Femur (tissue), 1 donor: ENCODE measurements around the gene TMEM225B.
"Not testable (repeated sequence)": the region's sequence is repeated elsewhere in the genome, so short reads cannot be mapped to it uniquely, and the experiment has no call there.

Experiments used
- DNase-seq: peaks from one replicate; pipeline ENCODE4 v3.0.0-alpha.2; 2017

TMEM225B gene

DNA sequence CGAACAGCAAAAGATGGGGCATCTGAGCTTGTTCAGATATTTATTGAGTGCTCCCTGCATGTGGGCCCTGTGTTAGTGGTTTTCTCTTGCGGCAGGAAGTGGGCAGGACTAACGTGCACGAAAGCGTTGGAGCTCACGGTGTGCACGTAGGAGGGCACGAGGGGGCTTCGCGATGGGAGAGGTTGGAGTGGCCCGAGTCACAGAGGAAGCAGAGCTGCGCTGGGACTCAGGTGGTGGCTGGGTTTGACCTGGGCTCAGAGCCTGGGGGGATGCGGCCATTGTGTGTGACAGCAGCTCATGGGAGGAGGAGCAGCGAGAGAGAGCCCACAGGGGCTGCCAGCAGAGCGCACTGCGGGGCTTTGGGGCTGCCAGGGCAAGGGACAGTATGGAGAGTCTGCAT, 26.4 kb downstream of the TMEM225B start:
- no peak for DNase-seq

DNA sequence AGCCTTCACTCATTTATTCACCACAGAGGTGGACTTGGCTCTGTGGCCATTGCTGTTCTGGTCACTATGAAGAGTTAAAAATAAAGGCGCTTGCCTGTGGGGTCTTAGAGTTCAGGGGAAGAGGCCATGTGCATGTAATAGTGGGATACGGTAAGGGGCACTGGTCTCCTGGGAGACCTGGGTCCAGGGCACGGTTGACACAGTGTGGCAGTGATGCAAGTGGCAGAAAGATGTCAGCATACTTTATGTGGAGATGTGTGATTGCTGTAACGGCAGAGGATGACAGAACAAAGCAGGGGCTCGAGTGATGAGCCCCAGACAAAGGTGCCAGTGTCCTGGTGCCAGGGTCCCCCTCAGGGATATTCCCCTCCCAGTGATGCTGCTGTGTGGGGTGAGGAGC, 27.3 kb downstream of the TMEM225B start:
- no peak for DNase-seq

DNA sequence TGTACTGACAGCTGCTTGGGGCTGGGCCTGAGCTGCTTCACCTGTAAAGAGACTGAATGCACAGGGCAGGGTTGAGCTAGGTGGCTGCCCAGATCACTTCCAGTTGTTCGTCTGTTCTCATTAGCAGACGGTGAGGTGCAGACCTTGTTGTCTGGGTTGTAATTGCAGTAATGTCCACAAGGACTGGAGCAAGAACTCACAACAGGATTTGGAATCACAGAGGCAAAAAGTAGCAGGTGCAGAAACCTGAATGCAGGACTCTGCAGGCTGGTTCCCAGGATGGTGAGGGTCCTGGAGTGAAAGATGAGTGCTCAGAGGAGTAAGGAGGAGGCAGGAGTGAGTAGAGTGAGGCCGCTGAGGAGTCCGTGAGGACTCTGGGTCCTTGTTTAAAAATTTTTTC, 27.9 kb downstream of the TMEM225B start:
- DNase-seq: no peak

DNA sequence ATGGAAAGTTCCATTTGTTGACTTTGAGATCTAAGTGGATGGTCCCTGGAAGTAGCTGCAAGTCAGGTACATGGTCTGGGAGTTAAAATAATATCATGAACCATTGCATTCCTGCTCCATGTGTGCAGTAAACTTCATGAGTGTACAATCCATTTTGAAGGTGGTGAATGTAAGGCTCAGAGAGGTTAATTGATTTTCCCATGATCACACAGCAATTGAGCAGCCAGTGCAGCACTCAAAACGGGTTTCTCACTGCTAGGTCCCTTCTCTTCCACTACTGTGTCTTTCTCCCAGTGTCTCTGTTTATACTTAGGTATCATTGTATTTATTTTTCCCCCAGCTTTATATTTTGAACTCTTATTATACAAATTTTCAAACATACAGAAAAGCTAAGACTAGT, 28.6 kb downstream of the TMEM225B start:
- no peak for DNase-seq

DNA sequence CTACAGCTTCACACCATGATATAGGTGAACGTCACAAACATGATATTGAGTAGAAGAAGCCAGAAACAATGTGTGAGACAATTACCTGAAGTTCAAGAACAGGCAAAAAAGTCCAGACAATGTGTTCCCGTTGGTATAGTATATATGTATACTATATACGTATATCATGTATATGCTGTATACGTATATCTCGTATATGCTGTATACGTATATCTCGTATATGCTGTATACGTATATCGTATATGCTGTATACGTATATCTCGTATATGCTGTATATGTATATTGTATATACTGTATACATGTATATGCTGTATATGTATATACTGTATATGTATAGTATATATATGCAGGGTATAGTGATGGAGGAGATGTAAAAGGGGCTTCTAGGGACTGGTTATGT, 29.4 kb downstream of the TMEM225B start:
- DNase-seq: no peak

DNA sequence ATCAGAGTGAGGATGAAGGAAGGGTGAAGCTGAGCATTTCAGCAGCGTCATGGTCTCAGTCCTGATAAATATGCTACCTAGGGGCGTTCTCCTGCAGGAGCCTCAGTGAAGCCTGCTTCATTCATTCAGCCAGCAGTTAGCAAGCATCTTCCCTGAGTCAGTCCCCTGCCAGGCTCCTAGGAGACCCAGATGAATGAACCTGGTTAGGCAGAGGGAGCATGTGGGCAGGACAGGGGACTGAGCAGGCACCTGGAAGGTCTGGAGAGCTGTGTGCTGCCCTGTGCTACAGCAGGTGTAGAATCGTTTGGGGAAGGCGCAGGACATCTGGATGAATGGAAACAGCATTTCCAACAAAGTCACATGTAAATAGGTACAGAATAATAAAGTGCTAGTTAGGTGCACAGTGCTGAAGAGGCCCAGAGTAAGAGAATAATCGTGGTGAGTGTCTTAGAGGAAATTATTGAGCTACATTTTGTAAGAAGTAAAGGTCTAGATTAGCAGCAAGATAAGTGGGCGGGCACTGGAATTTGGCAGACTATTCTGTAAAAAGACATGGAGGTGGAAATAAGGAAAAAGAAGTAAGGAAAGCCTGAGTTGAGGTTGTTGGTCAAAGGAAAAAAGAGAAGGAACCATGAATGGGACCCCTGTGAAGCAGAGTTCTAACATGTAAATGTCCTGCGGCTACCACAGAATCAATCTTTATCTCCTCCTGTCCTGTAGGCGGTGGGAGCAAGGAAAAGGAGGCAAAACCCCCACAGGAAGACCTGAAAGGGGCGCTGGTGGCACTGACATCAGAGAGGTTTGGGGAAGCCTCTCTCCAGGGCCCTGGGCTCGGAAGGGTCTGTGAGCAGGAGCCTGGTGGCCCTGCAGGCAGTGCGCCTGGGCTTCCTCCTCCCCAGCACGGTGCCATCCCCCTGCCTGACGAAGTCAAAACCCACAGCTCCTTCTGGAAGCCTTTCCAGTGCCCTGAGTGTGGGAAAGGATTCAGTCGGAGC, 30.7 kb downstream of the TMEM225B start:
- DNase-seq: no peak

DNA sequence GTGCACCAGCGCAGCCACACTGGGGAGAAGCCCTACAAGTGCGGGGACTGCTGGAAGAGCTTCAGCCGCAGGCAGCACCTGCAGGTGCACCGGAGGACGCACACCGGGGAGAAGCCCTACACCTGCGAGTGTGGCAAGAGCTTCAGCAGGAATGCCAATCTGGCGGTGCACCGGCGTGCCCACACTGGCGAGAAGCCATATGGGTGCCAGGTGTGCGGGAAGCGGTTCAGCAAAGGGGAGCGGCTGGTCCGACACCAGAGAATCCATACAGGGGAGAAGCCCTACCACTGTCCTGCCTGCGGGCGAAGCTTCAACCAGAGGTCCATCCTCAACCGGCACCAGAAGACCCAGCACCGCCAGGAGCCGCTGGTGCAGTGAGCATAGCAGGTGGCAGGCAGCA, 31.6 kb downstream of the TMEM225B start:
- no peak for DNase-seq

DNA sequence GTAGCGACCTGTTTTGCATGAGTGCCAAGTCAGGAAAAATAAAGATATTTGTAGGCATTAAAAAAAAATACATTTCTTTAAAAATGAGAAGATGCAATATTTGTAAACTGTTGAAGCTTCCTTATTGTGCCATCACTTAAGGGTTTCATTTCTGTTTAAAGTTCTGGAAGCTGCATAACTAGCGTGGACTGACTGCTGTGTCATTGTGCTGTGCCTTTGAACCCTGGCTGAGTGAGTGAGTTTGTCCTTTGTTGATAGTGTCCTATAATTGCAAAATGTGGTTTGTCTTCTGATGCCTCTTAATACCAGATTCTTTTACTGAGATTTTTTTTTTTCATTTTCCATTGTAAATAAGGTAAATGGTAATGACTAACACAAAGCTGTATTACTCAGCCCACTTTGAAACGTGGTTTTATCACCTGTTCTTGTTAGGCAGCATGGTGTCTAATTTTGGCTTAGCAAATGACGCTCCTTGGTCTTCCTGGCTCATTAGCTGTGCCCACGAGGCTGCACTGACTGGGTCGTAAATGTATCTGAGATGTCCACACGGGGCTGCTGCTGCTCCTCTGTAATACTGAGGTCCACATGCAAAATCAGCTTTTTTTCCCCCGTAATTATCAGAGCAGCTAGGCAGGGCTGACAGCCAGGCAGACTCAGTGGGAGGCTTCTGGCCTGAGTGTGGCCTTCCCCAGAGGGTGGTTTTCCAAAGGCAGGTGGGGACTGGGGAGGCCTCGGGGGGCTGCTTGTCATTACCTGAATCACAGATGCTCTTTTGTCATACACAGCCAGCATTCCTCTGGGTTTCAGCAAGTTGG, 33.4 kb downstream of the TMEM225B start:
- peak; percentile 28 for DNase-seq

DNA sequence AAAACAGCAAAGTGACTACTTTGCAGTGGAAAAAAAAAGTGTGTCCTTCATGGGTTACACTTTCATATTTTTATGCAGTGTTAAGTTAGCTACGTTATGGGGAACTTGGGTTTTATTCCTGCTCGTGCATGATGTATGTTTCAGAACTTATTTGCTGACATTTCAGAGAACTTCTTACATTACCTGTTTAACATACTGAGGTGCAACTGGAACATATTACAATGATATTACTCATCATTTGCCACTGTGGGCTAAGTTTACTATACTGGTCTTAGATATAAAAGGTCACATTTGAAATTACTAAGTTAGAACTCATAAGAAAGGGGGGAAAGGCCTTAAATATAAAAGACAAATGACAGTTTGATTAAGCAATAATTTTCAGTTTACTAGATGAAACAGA, 39.3 kb downstream of the TMEM225B start:
- DNase-seq: not testable (repeated sequence)

DNA sequence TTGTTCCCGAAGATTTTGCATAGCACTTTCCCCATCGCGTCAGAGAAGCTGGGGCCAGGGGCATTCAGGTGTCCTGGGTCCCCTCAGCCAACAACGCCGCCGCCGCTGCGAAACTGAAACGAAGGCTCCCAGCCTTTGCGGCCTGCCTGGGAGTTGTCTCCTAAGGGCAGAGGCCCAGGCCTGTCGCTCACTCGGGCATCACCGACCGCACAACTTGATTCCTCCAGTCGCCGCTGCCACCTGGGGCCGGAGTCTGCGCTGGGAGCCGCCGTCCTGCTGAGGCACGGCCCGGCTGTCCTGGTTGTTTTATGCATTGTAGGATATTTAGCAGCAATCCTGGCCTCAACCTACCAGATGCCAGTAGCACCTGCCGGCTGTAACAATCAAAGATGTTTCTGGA, 40.7 kb downstream of the TMEM225B start:
- DNase-seq: no peak

DNA sequence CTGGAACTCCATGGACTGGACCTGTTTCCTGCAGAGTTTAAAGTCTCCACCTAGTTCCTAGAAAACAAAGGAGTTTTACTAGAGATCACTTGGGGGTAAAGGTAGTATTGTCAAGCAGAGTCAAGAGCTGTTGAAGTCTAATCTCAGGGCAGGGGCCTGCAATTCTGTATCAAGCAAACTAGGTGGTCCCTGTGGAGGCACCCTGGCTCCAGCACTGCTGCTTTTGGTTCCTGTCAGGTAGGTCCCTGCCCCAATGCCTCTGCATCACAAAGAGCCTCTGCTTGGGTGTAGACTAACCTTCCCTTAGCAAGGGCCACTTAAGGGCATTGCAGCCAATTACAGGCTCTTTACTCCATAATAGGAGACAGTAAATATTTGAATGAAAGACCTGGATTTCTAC, 41.2 kb downstream of the TMEM225B start:
- no peak for DNase-seq

DNA sequence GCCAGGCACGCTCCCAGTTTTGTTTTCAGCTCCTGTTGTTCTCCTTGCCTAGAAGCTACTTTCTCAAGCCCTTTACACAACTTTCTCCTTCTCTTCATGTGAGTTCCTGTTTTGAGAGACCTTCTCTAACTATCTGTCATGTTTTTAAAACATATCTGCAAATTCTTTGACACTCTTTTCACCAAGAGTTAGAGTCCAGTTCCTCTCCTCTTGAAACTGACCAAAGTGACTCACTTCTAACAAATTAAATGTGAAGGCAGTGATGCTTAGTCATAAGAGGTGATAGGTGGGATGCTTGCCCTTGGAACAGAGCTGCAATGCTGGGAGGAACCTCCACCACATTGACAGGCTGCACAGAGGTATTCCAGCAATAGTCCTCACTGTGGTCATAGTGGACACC, 44.0 kb downstream of the TMEM225B start:
- no peak for DNase-seq

DNA sequence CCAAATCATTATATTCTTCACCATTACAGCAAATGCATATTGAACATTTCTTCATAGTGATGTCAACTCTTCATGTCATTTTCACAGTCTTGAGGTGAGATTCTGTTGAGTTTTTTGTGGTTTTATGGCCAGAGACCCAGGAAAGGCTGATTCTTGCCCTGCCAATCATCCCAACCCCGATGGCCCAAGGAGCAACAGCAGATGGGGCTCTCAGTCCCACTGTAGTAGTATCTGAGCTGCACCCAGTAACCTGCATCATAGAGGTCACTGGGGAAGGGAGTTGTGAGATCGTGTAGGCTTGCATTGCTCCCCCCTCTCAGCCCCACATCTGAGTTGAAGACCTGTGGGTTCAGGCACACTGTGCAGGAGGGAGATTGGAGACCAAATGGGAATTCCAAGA, 45.4 kb downstream of the TMEM225B start:
- no peak for DNase-seq

DNA sequence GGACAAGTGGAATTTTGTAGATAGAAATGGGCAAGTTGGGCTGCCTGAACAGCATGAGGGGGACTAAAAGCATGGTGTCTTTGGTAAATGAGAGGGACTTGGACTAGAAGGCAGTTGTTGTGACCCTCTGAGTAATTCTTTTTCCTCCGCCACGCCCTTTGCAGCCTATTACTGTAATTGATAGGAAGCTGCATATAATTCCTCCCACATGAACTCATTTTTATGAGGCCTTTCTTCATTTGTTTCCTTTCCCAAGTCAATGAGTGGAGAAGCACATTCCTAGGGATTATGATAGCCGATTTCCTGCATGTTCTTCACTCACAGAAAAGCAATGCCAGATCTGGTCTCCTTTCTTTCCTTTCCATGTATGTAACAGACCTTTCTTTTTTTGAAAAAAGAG, 46.4 kb downstream of the TMEM225B start:
- no peak for DNase-seq

DNA sequence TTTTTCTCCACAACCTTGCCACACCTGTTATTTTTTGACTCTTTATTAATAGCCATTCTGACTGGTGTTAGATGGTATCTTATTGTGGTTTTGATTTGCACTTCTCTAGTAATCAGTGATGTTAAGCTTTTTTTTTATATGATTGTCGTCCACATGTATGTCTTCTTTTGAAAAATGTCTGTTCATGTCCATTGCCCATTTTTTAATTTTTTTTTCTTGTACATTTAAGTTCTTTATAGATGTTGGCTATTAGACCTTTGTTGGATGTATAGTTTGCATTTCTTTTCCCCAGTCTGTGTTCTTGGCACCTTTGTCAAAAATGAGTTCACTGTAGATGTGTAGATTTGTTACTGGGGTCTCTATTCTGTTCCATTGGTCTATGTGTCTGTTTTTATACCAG, 47.5 kb downstream of the TMEM225B start:
- DNase-seq: no peak

DNA sequence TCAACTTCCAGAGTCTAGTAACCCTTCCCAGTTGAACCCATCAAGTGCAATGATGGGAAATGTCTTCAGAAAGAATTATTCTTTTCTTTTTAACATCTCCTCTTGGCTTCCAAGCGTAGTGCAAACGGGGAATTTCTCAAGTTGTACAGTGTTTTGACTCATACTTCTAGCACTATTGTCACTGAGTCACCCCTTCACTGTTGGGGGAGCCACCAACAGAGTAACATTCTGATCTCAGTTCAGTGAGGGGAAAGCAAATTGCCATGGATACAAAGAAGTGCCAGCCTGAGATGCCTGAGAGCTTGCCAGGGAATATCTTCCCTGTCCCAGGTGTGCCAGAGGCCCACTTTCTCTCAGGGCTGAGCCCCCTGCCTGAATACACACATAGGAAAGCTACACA, 50.8 kb downstream of the TMEM225B start:
- no peak for DNase-seq

DNA sequence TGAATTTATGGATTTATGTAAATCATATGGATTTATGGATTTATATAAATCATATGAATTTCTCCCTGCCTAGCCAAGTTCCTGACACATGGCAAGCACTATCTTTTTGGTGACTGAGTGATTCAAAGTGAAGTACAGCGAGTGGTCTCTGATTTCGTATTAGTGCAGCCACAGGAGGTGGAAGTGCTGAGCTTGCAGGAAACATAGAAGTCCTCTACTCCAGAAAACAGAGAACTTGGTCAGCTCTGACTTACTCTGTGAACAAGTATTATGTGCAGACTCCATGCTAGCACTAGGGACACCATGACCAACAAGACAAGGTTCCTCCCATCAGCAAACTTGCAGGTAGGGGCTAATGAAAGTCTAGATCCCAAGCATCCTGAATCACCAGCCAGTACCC, 53.2 kb downstream of the TMEM225B start:
- no peak for DNase-seq

DNA sequence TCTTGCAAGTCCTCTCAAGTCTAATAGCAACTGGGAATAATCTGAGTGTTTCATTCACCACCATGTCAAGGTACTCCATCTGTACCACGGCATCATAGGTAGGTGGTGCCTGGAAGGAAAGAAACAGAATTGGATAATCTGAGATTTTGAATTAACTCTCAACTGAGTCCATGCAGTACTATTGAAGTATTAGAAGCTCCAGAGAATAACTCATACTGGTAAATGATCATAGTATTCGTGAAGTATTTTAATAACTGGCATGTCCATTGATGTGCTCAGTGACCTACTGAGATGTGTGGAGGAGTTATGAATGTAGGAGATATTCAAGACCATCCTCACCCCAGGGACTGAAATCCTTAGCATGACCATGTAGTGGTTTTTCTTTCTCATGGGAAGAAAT, 54.6 kb downstream of the TMEM225B start:
- DNase-seq: no peak

DNA sequence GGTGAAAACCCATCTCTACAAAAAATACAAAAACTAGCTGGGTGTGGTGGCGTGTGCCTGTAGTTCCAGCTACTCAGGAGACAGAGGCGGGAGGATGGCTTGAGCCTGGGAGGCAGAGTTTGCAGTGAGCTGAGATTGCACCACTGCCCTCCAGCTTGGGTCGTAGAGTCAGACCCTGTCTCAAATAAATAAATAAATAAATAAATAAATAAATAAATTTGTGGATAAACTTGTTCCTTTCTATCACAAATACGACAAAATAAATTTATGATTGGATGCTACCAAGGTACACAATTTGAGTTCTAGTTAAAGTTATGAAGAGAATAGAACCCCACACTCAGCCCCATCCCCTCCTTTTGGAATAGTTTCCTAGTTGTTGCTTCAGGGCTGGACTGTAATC, 55.2 kb downstream of the TMEM225B start:
- not testable (repeated sequence) for DNase-seq

DNA sequence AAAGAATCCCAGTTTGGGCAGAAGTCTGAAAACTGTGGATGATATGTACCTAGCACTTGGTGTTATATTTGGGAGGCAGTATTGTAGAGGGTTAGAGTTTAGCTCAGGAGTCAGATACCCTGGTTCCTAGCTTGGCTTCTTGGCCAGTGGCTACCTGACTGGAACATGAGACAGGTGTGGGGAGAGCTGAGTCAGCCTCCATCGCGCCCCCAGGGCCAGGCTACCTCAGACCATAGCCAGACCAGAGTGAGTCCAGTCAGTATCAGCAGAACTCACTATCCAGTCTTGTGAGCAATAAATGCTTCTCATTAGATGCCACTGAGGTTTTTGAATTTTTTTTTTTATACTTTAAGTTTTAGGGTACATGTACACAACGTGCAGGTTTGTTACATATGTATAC, 55.7 kb downstream of the TMEM225B start:
- DNase-seq: no peak

DNA sequence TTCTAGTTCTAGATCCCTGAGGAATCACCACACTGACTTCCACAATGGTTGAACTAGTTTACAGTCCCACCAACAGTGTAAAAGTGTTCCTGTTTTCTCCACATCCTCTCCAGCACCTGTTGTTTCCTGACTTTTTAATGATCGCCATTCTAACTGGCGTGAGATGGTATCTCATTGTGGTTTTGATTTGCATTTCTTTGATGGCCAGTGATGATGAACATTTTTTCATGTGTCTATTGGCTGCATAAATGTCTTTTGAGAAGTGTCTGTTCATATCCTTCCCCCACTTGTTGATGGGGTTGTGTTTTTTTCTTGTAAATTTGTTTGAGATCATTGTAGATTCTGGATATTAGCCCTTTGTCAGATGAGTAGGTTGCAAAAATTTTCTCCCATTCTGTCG, 56.6 kb downstream of the TMEM225B start:
- not testable (repeated sequence) for DNase-seq

DNA sequence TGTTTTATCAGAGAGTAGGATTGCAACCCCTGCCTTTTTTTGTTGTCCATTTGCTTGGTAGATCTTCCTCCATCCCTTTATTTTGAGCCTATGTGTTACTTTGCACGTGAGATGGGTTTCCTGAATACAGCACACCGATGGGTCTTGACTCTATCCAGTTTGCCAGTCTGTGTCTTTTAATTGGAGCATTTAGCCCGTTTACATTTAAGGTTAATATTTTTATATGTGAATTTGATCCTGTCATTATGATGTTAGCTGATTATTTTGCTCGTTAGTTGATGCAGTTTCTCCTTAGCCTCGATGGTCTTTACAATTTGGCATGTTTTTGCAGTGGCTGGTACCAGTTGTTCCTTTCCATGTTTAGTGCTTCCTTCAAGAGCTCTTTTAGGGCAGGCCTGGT, 59.8 kb downstream of the TMEM225B start:
- DNase-seq: not testable (repeated sequence)
